C4-2B (cell line): Measurements from ENCODE around the gene SLC4A4.

Experiments
- ZFX ChIP-seq: fragments of 450-650 bp; IDR thresholded peaks from 2 replicates; pipeline ENCODE4 v1.6.1; 2017
- TF ChIP-seq, protein P1 (sequence below): fragments of 450-650 bp; conservative IDR thresholded peaks from 2 replicates; pipeline ENCODE4 v1.5.1; 2017; ENCODE audit warnings: mild to moderate bottlenecking

DNA sequence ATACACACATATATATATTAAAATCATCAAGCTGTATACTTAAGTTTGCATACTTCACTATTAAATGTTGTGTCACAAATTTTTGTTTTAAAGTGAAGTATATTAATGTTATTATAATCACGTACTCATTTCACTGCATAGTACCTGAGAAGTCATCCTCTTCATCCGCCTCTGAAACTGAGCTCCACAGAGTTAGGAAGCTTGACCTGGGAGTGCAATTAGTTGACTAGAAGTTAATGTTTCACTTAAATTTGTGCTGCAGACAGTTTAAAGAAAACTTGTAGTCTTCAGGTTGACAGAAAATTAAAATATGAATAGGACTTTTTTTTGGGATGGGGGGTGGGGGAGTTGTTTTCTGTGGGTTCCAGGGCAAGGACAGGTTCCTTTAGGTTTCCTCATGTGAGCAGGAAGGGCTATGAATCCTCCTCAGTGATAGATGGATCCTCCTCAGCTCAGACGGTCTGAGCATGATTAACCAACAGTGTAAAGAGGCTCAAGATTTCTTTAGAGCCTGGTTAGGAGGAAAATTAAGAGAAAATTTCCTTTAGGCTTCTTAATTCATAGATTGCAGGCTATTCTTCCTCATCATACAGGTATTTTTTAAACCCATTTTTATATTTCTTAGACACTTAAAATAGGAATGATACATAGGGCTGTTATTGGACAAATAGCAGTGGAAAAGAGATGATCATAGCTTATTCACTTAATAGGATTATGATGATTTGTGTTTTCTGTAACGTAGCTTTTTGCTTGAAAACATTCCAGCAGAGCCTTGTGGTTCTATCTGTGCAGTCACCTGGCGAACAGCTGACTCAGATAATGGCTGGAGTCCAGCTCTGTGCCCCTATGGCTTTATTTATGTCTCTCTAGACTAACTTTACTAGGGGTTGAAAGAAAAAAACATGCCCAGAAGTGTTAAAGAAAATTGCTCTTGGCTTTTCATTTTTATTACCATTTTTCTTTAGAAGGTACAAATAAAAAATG is 102.7 kb downstream of the SLC4A4 start:
- TF ChIP-seq, protein P1, sequence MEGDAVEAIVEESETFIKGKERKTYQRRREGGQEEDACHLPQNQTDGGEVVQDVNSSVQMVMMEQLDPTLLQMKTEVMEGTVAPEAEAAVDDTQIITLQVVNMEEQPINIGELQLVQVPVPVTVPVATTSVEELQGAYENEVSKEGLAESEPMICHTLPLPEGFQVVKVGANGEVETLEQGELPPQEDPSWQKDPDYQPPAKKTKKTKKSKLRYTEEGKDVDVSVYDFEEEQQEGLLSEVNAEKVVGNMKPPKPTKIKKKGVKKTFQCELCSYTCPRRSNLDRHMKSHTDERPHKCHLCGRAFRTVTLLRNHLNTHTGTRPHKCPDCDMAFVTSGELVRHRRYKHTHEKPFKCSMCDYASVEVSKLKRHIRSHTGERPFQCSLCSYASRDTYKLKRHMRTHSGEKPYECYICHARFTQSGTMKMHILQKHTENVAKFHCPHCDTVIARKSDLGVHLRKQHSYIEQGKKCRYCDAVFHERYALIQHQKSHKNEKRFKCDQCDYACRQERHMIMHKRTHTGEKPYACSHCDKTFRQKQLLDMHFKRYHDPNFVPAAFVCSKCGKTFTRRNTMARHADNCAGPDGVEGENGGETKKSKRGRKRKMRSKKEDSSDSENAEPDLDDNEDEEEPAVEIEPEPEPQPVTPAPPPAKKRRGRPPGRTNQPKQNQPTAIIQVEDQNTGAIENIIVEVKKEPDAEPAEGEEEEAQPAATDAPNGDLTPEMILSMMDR = no peak
- TF ChIP-seq ZFX = no peak
